ENCODE results near the gene KCND2. TPM values are rescaled to one million over a fixed set of nuclear protein-coding genes. Genes with fewer than 3 reads are reported as not detected.

Gene KCND2
- total and polyA plus RNA-seq, 12 donors: 0.04 to 0.64 (median 0.16) TPM; not detected in 4

GRCh38 chr7:120475994-120476393, 203.0 kb downstream of the KCND2 start:
- Histone ChIP-seq H3K27ac (no peak overlapping the region), H3K4me1 (no peaks in the 10 kb centered on the region), H3K4me3 (no peak overlapping the region), H3K36me3 (no peaks in the 10 kb centered on the region), H3K27me3 (no peaks in the 10 kb centered on the region), H3K9me3 (no peaks in the 10 kb centered on the region)
- DNase-seq: no peak
- intact Hi-C loops (cut with DNase I): no loop called here
- TF ChIP-seq, protein P1, sequence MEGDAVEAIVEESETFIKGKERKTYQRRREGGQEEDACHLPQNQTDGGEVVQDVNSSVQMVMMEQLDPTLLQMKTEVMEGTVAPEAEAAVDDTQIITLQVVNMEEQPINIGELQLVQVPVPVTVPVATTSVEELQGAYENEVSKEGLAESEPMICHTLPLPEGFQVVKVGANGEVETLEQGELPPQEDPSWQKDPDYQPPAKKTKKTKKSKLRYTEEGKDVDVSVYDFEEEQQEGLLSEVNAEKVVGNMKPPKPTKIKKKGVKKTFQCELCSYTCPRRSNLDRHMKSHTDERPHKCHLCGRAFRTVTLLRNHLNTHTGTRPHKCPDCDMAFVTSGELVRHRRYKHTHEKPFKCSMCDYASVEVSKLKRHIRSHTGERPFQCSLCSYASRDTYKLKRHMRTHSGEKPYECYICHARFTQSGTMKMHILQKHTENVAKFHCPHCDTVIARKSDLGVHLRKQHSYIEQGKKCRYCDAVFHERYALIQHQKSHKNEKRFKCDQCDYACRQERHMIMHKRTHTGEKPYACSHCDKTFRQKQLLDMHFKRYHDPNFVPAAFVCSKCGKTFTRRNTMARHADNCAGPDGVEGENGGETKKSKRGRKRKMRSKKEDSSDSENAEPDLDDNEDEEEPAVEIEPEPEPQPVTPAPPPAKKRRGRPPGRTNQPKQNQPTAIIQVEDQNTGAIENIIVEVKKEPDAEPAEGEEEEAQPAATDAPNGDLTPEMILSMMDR (IDR thresholded peaks at IDR 0.05): no peak
- ATAC-seq: no peak

GRCh38 chr7:120480472-120480871, 207.5 kb downstream of the KCND2 start:
- DNase-seq (no peak), ATAC-seq (no peak)
- H3K27me3 ChIP-seq: no peaks in the 10 kb centered on the region
- H3K4me3 ChIP-seq: no peak overlapping the region
- H3K9me3 ChIP-seq: no peaks in the 10 kb centered on the region
- no peaks in the 10 kb centered on the region for H3K4me1 ChIP-seq
- TF ChIP-seq, protein P1 (IDR thresholded peaks at IDR 0.05): no peak
- H3K36me3 ChIP-seq: no peaks in the 10 kb centered on the region
- no peak overlapping the region for H3K27ac ChIP-seq
- WGBS, 2 donors: 80 to 90% methylated on average over 2 of the region's 2 CpGs
- intact Hi-C loops (cut with DNase I): no loop called here

- Histone ChIP-seq H3K36me3 (no peaks in the 10 kb centered on the region), H3K27ac (no peak overlapping the region), H3K9me3 (no peaks in the 10 kb centered on the region), H3K27me3 (no peaks in the 10 kb centered on the region), H3K4me1 (no peaks in the 10 kb centered on the region), H3K4me3 (no peak overlapping the region)
- WGBS, 2 donors: 90 to 91% methylated on average over 5 of the region's 5 CpGs
- intact Hi-C loops (cut with DNase I): no loop called here
- no peak for ATAC-seq
- no peak for DNase-seq
- TF ChIP-seq, protein P1 (IDR thresholded peaks at IDR 0.05): no peak
Measured at GRCh38 chr7:120480930-120481329, 208.0 kb downstream of the KCND2 start.

- intact Hi-C loops (cut with DNase I): no loop called here
- 41 to 58% methylated on average over 1 of the region's 1 CpG for WGBS, 2 donors
- Histone ChIP-seq H3K27me3 (no peaks in the 10 kb centered on the region), H3K4me3 (no peak overlapping the region), H3K9me3 (no peaks in the 10 kb centered on the region), H3K27ac (no peak overlapping the region), H3K36me3 (no peaks in the 10 kb centered on the region), H3K4me1 (no peaks in the 10 kb centered on the region)
- no peak for DNase-seq
- TF ChIP-seq, protein P1 (IDR thresholded peaks at IDR 0.05): no peak
- no peak for ATAC-seq
Measured at GRCh38 chr7:120486164-120486563, 213.2 kb downstream of the KCND2 start.

DNA sequence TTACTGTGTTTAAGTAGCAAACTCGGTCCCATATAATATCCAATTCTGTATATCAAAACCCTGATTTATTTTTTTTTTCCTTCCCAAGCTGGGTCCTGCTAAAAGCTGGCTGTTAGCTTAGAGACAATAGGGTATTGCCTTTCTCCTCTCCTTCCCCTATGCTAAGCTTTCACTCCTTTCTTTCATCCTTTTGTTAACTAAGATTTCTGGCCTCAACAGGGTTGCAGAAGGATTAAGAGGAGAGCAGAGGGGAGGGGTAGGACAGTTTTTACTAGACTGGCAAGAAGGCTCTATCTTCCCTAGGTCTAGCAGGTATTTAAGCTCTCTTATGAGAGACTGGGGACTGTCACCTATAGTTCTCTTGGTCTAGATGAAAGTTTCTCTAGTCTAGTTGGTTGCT, 229.2 kb downstream of the KCND2 start:
- DNase-seq (no peak), ATAC-seq (no peak)
- intact Hi-C loops (cut with DNase I): no loop called here
- Histone ChIP-seq H3K27me3 (no peaks in the 10 kb centered on the region), H3K4me1 (no peaks in the 10 kb centered on the region), H3K27ac (no peak overlapping the region), H3K36me3 (no peaks in the 10 kb centered on the region), H3K9me3 (no peaks in the 10 kb centered on the region), H3K4me3 (no peak overlapping the region)
- 20 to 24% methylated on average over 1 of the region's 1 CpG for WGBS, 2 donors
- TF ChIP-seq, protein P1 (IDR thresholded peaks at IDR 0.05): no peak

Measured in heart right ventricle (tissue), 16 donors.